H1 (cell line): ENCODE data around the gene MEST. TPM values are rescaled to one million over a fixed set of nuclear protein-coding genes. Genes with fewer than 3 reads are reported as not detected.

ENCODE experiments used
- microRNA counts: library from miRNA; unstranded; fragments of <30 nt; microRNA quantifications from one replicate; lab custom pipeline; 2015
- microRNA-seq, 2 experiments: library from miRNA; unstranded; fragments of <30 nt; microRNA quantifications; one replicate each; pipeline versions ENCODE4 to v1.2.0, GENCODE V29; 2016 to 2020; ENCODE audit warnings: borderline microRNAs expressed in 2 of 2, borderline number of aligned reads in 2 of 2, borderline replicate concordance in 1 of 2
- polyA plus RNA-seq, 7 experiments: library from polyadenylated mRNA; depleted of rRNA in 3 of 7; stranded (reverse) in 5 of 7; unstranded in 2 of 7; fragments of >200 nt in 5 of 7; fragments of 200-250 nt in 2 of 7; gene quantifications; 1 replicate in 5 of 7; 2 replicates in 1 of 7; 4 replicates in 1 of 7; pipeline versions ENCODE4 v1.2.1 to v1.2.3, GENCODE V29; 2011 to 2013; ENCODE audit warnings: missing spikeins in 2 of 7, mixed read lengths in 2 of 7
- small RNA-seq: library from polyadenylated mRNA; stranded (forward); fragments of <200 nt; extraction: miRNeasy Mini kit (QIAGEN cat#:217004); gene quantifications from one replicate; pipeline ENCODE3, GENCODE V24; 2013; ENCODE audit not compliant: insufficient read depth
- total RNA-seq: library from RNA; stranded (reverse); fragmentation: NEBNext Ultra II Directional; extraction: Animal tissue kit (Norgen Biotek cat#: 25700); gene quantifications from 2 replicates; pipeline ENCODE4 v1.2.1, GENCODE V29; 2021

The MEST gene
- total and polyA plus RNA-seq, 2 of the 8 experiments (the other 6 are each of a cell fraction or from before 2014, with no cell fraction given): 176 to 269 TPM

MicroRNAs within 50 kb of the gene (microRNA counts, 767-probe panel; counts per million panel counts)
- microRNA hsa-miR-335-5p (lab: Ali Mortazavi, UCI): 879 counts per million, percentile 95 among the panel's probes with 10 or more counts

Small RNAs within 50 kb of the gene (microRNA-seq; reads per million reads assigned to microRNA genes)
- 601 to 651 reads per million in 2 experiments for gene MIR335

Small RNAs within 50 kb of the gene (small RNA-seq; reads per million reads assigned to genes)
- gene MIR335: not detected
- gene RF02148: not detected
- gene RF02149: not detected
- not detected for gene RF02150

Other genes starting within 250 kb of the MEST start
- 0.31 TPM in 1 of 2 replicates, not detected in the other for gene CPA2, start 225.2 kb upstream of the MEST start, total RNA-seq
- 0.21 and 0.22 TPM in 2 replicates for gene CPA2, start 225.2 kb upstream of the MEST start, polyA plus RNA-seq (2011; rRNA removed)
- gene CPA4, start 198.9 kb upstream of the MEST start, total RNA-seq: not detected in 2 replicates
- gene CPA4, start 198.9 kb upstream of the MEST start, polyA plus RNA-seq (2011; rRNA removed): 0.03 TPM in 1 of 2 replicates, not detected in the other
- gene CPA5, start 147.3 kb upstream of the MEST start, total RNA-seq: not detected in 2 replicates
- gene CPA5, start 147.3 kb upstream of the MEST start, polyA plus RNA-seq (2011; rRNA removed): 0.12 TPM in 1 of 2 replicates, not detected in the other
- gene CPA1, start 111.6 kb upstream of the MEST start, total RNA-seq: not detected in 2 replicates
- 0.06 TPM in 1 of 2 replicates, not detected in the other for gene CPA1, start 111.6 kb upstream of the MEST start, polyA plus RNA-seq (2011; rRNA removed)
- gene CEP41, start 51.1 kb upstream of the MEST start, total RNA-seq: 12.8 and 13.3 TPM in 2 replicates
- 8.2 and 9.3 TPM in 2 replicates for gene CEP41, start 51.1 kb upstream of the MEST start, polyA plus RNA-seq (2011; rRNA removed)
- gene COPG2, start 176.7 kb downstream of the MEST start, total RNA-seq: 51.3 and 53.1 TPM in 2 replicates
- 35.3 and 50.3 TPM in 2 replicates for gene COPG2, start 176.7 kb downstream of the MEST start, polyA plus RNA-seq (2011; rRNA removed)
- not detected in 2 replicates for gene TSGA13, start 194.5 kb downstream of the MEST start, total RNA-seq
- not detected in 2 replicates for gene TSGA13, start 194.5 kb downstream of the MEST start, polyA plus RNA-seq (2011; rRNA removed)
- gene KLF14, start 242.1 kb downstream of the MEST start, total RNA-seq: not detected in 2 replicates
- gene KLF14, start 242.1 kb downstream of the MEST start, polyA plus RNA-seq (2011; rRNA removed): 0.02 TPM in 1 of 2 replicates, not detected in the other